HG03442 (cell line): Measurements from ENCODE around the gene HABP2.

Experiments used
- ATAC-seq: cut with Tn5 transposase; IDR thresholded peaks from one replicate; pipeline ENCODE4 v1.9.1; 2021; ENCODE audit warnings: mild to moderate bottlenecking, moderate library complexity; ENCODE audit not compliant: unreplicated experiment

Gene HABP2

GRCh38 chr10:113555751-113556150 lies 2.9 kb downstream of the HABP2 start:
- no peak for ATAC-seq

- no peak for ATAC-seq
Measured at GRCh38 chr10:113557424-113557862, 4.6 kb downstream of the HABP2 start.

GRCh38 chr10:113557903-113558321 lies 5.1 kb downstream of the HABP2 start:
- no peak for ATAC-seq

DNA sequence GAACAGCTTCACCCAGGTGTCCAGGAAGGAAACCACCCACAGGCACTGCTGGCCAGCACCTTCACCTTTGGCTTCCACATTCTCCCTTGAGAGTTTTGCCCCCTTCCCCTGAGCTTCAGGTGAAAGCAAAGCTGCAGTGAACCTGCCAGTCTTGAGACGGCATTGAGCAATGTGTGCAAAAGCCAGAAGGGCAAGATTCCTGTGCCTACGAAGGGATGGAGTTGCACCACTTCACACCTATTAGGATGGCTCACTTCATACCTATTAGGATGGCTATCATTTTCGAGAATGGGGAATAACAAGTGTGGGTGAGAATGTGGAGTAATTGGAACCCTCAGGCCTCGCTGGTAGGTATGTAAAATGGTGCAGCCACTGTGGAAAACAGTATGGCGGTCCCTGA lies 7.2 kb downstream of the HABP2 start:
- ATAC-seq, result no peak

DNA sequence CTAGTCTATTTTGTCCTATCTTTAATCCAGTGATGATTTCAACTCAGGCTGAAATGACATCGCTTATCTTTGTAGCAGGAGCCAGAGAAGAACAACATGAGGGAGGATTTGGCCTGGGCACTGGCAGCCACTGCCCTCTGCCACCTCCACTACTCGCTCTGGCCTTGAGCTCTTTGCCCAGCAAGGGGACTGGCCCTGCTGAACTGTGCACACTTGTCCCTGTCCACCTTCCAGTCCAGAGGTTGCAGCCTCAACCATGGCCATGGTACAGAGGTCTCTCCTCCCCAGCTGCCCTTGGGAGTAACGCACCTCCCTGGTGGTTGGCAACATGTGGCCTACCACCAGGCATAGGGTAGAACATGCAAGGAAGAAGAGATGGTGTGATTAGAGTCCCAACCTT lies 8.4 kb downstream of the HABP2 start:
- ATAC-seq, result no peak

DNA sequence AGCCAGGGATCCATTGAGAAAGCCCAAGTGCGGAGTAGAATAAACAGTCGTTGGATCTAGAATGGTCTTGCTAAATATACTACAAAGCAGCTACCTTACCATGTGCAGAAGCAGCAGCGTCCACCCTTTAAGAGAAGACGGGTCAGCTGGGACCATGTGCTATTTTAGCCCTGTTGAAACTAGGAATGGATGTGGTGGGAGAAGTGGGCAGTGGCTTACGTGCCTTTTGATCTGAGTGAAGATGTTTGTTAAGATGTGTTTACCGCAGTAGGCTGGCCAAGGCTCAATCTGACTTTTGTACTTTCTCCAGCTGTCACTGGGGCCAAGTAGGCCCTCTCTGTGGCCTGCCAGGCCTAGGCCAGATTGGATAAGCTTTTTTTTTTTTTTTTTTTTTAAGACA lies 9.2 kb downstream of the HABP2 start:
- ATAC-seq, result no peak

- ATAC-seq, result no peak
Measured at GRCh38 chr10:113562704-113563103, 9.9 kb downstream of the HABP2 start.

- ATAC-seq, result peak; percentile 97
Measured at GRCh38 chr10:113563306-113564088, 10.6 kb downstream of the HABP2 start.

- no peak for ATAC-seq
Measured at GRCh38 chr10:113565364-113565763, 12.5 kb downstream of the HABP2 start.

DNA sequence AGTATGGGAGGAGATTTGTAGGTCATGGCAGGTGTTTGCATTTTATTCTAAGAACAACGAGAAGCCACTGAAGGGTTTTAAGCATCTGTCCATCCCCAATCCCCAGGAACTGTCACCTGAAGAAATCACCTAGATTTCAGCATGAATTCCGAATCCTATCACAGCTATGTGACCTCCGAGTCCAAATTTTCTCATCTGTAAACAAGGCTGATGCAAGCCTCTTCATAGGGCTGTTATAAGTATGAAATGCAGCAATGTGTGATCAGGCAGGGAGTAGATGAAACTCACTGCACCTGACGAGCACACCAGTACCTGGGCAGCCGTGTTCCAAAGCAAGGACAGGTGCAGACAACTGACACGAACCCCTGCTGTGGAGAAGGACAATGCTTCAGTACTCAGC lies 14.0 kb downstream of the HABP2 start:
- no peak for ATAC-seq

DNA sequence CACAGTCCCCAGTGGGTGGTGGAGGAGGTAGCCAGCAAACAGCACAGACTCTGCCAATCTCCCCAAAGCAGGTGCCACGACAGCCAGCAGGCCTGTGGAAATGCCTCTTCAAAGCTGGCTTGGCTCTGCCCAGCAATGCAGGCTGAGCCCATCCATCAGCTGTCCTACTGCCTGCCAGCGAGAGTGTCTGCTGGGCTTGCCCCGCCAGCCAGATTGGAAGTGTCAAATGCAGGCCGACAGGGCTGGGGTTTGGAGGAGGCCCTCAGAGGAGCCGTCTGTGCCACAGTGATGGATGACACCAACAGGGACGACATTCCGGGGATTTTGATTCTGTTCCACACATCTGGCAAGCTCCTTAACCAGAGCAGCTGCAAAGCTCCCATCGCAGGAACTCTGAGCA lies 16.7 kb downstream of the HABP2 start:
- no peak for ATAC-seq

DNA sequence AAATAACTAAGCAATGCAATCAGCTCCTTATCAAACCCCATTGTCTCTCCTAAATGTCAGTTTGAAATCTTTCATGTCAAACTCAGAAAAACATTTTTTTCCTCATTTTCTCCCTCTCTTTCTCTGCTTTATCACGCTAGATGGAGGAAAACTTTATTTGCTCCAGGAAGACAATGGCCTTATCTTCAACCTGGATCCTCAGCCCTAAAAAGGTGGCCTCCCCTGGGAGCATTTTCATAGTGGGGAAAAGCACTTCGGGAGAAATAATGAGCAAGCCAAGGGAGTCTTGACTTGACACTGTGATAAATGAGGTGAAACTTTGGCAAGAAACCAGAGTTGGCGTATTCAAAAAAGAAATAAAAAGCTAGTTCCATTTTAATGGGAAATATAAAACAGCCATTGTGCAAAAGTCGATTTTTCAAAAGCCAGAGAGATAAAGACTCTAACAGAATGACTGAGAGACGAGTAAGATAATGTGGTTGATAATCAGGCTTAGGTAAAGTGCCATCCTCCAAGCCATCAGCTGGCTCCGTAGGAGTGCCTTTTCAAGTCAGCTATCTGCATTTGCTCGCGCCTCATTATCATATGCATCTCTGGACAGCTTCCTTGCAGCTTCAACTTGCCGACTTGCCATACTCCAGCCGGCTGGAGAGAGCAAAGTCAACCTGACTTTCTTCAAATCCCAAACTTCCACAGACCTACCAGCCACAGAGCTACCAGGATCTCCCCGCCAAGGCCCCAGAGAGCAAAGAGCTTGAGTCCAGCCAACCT lies 19.9 kb downstream of the HABP2 start:
- no peak for ATAC-seq

GRCh38 chr10:113573368-113573767 lies 20.5 kb downstream of the HABP2 start:
- no peak for ATAC-seq

DNA sequence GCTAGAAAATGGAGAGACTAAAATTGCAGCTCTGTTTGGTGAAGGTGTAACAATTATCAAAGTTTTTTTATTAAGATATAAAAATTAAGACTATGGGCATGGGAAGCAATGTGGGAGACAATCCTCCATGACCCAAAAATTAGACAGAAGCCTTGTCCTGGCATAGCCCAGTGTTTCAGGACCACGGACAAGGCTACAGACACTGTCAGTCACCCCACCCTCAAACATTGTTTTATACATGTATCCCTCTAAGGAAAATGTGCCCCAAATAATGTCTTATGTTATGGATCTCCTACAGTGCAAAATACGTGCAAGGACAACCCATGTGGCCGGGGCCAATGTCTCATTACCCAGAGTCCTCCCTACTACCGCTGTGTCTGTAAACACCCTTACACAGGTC lies 24.0 kb downstream of the HABP2 start:
- no peak for ATAC-seq

GRCh38 chr10:113578773-113579172 lies 25.9 kb downstream of the HABP2 start:
- no peak for ATAC-seq

DNA sequence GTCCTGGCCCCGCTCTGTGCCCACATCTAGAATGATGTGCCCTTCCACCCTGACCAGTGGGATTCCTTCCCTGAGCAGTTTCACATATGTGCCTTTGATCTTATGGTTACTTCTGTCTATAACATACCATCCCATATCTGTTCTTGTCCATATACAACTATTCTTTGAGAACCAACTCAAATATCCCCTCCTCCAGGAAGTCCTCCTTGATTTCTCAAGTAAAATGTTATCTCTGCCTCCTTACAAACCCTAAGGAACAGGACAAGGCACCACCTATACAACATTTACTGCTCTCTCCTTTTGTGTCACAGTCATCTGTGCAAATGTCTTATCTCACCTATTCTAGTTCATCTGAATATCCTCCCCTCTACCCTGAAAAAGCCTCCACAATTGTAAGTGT lies 28.2 kb downstream of the HABP2 start:
- no peak for ATAC-seq

GRCh38 chr10:113583571-113583970 lies 30.7 kb downstream of the HABP2 start:
- no peak for ATAC-seq

GRCh38 chr10:113585949-113586348 lies 33.1 kb downstream of the HABP2 start:
- peak; percentile 69 for ATAC-seq

DNA sequence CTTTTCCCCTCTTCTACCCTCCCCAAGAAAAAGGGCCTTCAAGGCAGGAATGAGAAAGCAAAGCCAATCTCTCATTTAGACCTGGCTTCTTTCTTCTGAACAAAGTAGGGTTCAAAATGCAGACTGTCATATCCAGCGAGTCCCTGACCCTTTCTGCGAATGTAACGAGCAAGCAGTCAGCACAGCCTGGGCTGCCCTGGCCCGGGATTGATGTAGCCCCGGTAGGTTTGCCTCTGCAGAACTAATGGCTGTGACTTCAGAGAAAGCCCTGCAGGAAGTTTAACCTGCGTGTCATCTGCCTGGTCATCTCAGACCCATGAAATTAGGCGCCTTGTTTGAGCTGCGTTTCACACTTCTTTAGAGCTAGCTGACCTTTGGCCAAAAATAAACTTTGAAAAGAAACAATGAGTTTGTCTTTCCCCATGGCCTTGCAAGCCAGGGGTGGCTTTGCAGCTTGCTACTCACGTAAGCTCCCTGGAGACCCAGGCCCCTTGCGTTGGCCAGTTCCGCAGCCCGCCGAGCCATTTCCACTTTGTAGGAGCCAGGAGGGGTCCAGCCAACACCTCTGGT lies 36.4 kb downstream of the HABP2 start:
- no peak for ATAC-seq

GRCh38 chr10:113590581-113590980 lies 37.7 kb downstream of the HABP2 start:
- ATAC-seq, result no peak

- no peak for ATAC-seq
Measured at GRCh38 chr10:113592380-113592779, 39.5 kb downstream of the HABP2 start.

GRCh38 chr10:113594652-113595051 lies 41.8 kb downstream of the HABP2 start:
- ATAC-seq, result no peak
